Effector memory CD8-positive, alpha-beta T cell (primary cell): ENCODE data around the gene PHOSPHO1.
A peak's percentile ranks its signal among the peaks of the same experiment; 100 is the strongest.

ENCODE experiments used
- ATAC-seq: fragments of 150-1000 bp; cut with Tn5 transposase; replicated peaks from 2 replicates; pipeline ENCODE4 v1.10.0; 2021; ENCODE audit warnings: mild to moderate bottlenecking, moderate library complexity
- DNase-seq, 3 experiments: peaks; one replicate each; pipeline ENCODE4 v3.0.0; 2021
- H3K27ac Mint-ChIP-seq, 2 donors: one replicate each; pipeline ENCODE4 v1.8.0; 2022; ENCODE audit warnings: mild to moderate bottlenecking in 2 of 2, mixed read lengths in 2 of 2, moderate library complexity in 2 of 2
- H3K27me3 Mint-ChIP-seq, 2 donors: one replicate each; pipeline ENCODE4 v1.8.0; 2022; ENCODE audit warnings: mixed read lengths in 2 of 2
- H3K36me3 Mint-ChIP-seq: one replicate; pipeline ENCODE4 v1.8.0; 2022; ENCODE audit warnings: mild to moderate bottlenecking, moderate library complexity, mixed read lengths; ENCODE audit not compliant: insufficient read depth
- H3K4me1 Mint-ChIP-seq, 2 donors: one replicate each; pipeline ENCODE4 v1.8.0; 2022; ENCODE audit warnings: low read depth in 2 of 2, mixed read lengths in 2 of 2
- H3K4me3 Mint-ChIP-seq, 2 donors: one replicate each; pipeline ENCODE4 v1.8.0; 2022; ENCODE audit warnings: mild to moderate bottlenecking in 2 of 2, mixed read lengths in 2 of 2, moderate library complexity in 2 of 2
- H3K9me3 Mint-ChIP-seq, 2 donors: one replicate each; pipeline ENCODE4 v1.8.0; 2022; ENCODE audit warnings: mixed read lengths in 2 of 2

PHOSPHO1 gene

GRCh38 chr17:49235896-49236295 lies 5.3 kb upstream of the PHOSPHO1 start:
- Mint-ChIP-seq H3K27me3 (peaks cover 5 to 15% of the 10 kb centered on the region in 2 donors), H3K27ac (no peak overlapping the region), H3K36me3 (peaks cover 4% of the 10 kb centered on the region), H3K4me1 (peaks cover 5 to 8% of the 10 kb centered on the region in 2 donors), H3K9me3 (no peaks in the 10 kb centered on the region), H3K4me3 (no peak overlapping the region)
- ATAC-seq (no peak), DNase-seq (no peak)

GRCh38 chr17:49234509-49235080 lies 4.0 kb upstream of the PHOSPHO1 start:
- H3K27ac Mint-ChIP-seq: no peak overlapping the region
- peaks cover 11% of the 10 kb centered on the region for H3K36me3 Mint-ChIP-seq
- peaks cover 5 to 15% of the 10 kb centered on the region in 2 donors for H3K27me3 Mint-ChIP-seq
- ATAC-seq (no peak), DNase-seq (no peak)
- H3K9me3 Mint-ChIP-seq: no peaks in the 10 kb centered on the region
- H3K4me1 Mint-ChIP-seq: peaks cover 8 to 15% of the 10 kb centered on the region in 2 donors
- no peak overlapping the region for H3K4me3 Mint-ChIP-seq

- H3K9me3 Mint-ChIP-seq: no peaks in the 10 kb centered on the region
- ATAC-seq (no peak), DNase-seq (no peak)
- H3K27me3 Mint-ChIP-seq: peaks cover 5 to 15% of the 10 kb centered on the region in 2 donors
- peak overlapping the region; percentile 83 to 86 for H3K4me3 Mint-ChIP-seq
- H3K4me1 Mint-ChIP-seq: peaks cover 20 to 24% of the 10 kb centered on the region in 2 donors
- H3K36me3 Mint-ChIP-seq: peaks cover 14% of the 10 kb centered on the region
- peak overlapping the region in 1 of 2 donors; percentile 87 for H3K27ac Mint-ChIP-seq
Observed at GRCh38 chr17:49231563-49231894, 942 bp upstream of the PHOSPHO1 start.

- Mint-ChIP-seq H3K9me3 (no peaks in the 10 kb centered on the region), H3K4me1 (peaks cover 25 to 29% of the 10 kb centered on the region in 2 donors), H3K36me3 (peaks cover 14% of the 10 kb centered on the region), H3K4me3 (peak overlapping the region; percentile 83 to 86), H3K27me3 (peaks cover 5 to 9% of the 10 kb centered on the region in 2 donors), H3K27ac (peak overlapping the region; percentile 80 to 87)
- DNase-seq (no peak), ATAC-seq (peak; percentile 0)
Observed at GRCh38 chr17:49229805-49230600, 584 bp downstream of the PHOSPHO1 start.

- Mint-ChIP-seq H3K27ac (peak overlapping the region; percentile 54 to 80), H3K4me3 (peak overlapping the region; percentile 83 to 86)
- no peak for ATAC-seq
Observed at GRCh38 chr17:49229076-49229804, 1.3 kb downstream of the PHOSPHO1 start.

GRCh38 chr17:49227436-49228261 lies 2.9 kb downstream of the PHOSPHO1 start:
- Mint-ChIP-seq H3K36me3 (peaks cover 30% of the 10 kb centered on the region), H3K4me1 (peaks cover 45 to 51% of the 10 kb centered on the region in 2 donors), H3K9me3 (no peaks in the 10 kb centered on the region), H3K27ac (peak overlapping the region in 1 of 2 donors; percentile 62), H3K27me3 (no peaks in the 10 kb centered on the region), H3K4me3 (no peak overlapping the region)
- peak; percentile 72 to 78 (median 78) for DNase-seq
- ATAC-seq: peak; percentile 26

More at GRCh38 chr17:49229076-49229804, 1.3 kb downstream of the PHOSPHO1 start:
- DNase-seq: no peak
- H3K36me3 Mint-ChIP-seq: peaks cover 16% of the 10 kb centered on the region
- H3K4me1 Mint-ChIP-seq: peaks cover 32 to 37% of the 10 kb centered on the region in 2 donors
- peaks cover 5 to 9% of the 10 kb centered on the region in 2 donors for H3K27me3 Mint-ChIP-seq
- no peaks in the 10 kb centered on the region for H3K9me3 Mint-ChIP-seq

- Mint-ChIP-seq H3K4me1 (peaks cover 48 to 51% of the 10 kb centered on the region in 2 donors), H3K4me3 (no peak overlapping the region), H3K27me3 (no peaks in the 10 kb centered on the region), H3K36me3 (peaks cover 37% of the 10 kb centered on the region), H3K9me3 (no peaks in the 10 kb centered on the region), H3K27ac (peak overlapping the region in 1 of 2 donors; percentile 62)
- DNase-seq (no peak), ATAC-seq (no peak)
Observed at GRCh38 chr17:49226771-49227435, 3.7 kb downstream of the PHOSPHO1 start.

GRCh38 chr17:49225554-49226236 lies 4.9 kb downstream of the PHOSPHO1 start:
- Mint-ChIP-seq H3K4me3 (peak overlapping the region; percentile 36 to 88), H3K36me3 (peaks cover 47% of the 10 kb centered on the region), H3K4me1 (peaks cover 43 to 46% of the 10 kb centered on the region in 2 donors), H3K27ac (peak overlapping the region; percentile 26 to 52), H3K27me3 (no peaks in the 10 kb centered on the region), H3K9me3 (no peaks in the 10 kb centered on the region)
- DNase-seq: no peak
- ATAC-seq: no peak

GRCh38 chr17:49224997-49225337 lies 5.6 kb downstream of the PHOSPHO1 start:
- Mint-ChIP-seq H3K27me3 (no peaks in the 10 kb centered on the region), H3K4me1 (peaks cover 43 to 49% of the 10 kb centered on the region in 2 donors), H3K27ac (peak overlapping the region; percentile 79 to 82), H3K9me3 (no peaks in the 10 kb centered on the region), H3K36me3 (peaks cover 45% of the 10 kb centered on the region), H3K4me3 (peak overlapping the region; percentile 84 to 88)
- DNase-seq: no peak
- ATAC-seq: no peak

GRCh38 chr17:49224198-49224996 lies 6.2 kb downstream of the PHOSPHO1 start:
- Mint-ChIP-seq H3K4me3 (peak overlapping the region; percentile 84 to 88), H3K9me3 (no peaks in the 10 kb centered on the region), H3K27me3 (no peaks in the 10 kb centered on the region), H3K36me3 (peaks cover 49% of the 10 kb centered on the region), H3K27ac (peak overlapping the region; percentile 79 to 82), H3K4me1 (peaks cover 42 to 49% of the 10 kb centered on the region in 2 donors)
- ATAC-seq: peak; percentile 74
- DNase-seq: peak; percentile 64 to 70 (median 65)

- H3K4me3 Mint-ChIP-seq: peak overlapping the region; percentile 84 to 88
- peaks cover 53% of the 10 kb centered on the region for H3K36me3 Mint-ChIP-seq
- H3K9me3 Mint-ChIP-seq: no peaks in the 10 kb centered on the region
- H3K27me3 Mint-ChIP-seq: no peaks in the 10 kb centered on the region
- peak overlapping the region; percentile 49 to 74 for H3K27ac Mint-ChIP-seq
- ATAC-seq (no peak), DNase-seq (peak; percentile 62 to 74 (median 66))
- H3K4me1 Mint-ChIP-seq: peaks cover 49 to 56% of the 10 kb centered on the region in 2 donors
Observed at GRCh38 chr17:49223517-49224197, 6.9 kb downstream of the PHOSPHO1 start.
